Naive B cell (primary cell): ENCODE measurements around the gene LMAN2. TPM values are rescaled to one million over a fixed set of nuclear protein-coding genes. Genes with fewer than 3 reads are reported as not detected.
A peak's percentile ranks its signal among the peaks of the same experiment; 100 is the strongest.

Source experiments
- ATAC-seq, 2 donors: fragments of 150-1000 bp; cut with Tn5 transposase; 2 replicates each; pipeline ENCODE4 v1.10.0; 2021; ENCODE audit warnings: low read depth in 2 of 2, mild to moderate bottlenecking in 2 of 2, moderate library complexity in 2 of 2
- DNase-seq: peaks from one replicate; pipeline ENCODE4 v3.0.0; 2022
- H3K27ac Mint-ChIP-seq, 6 donors: one replicate each; pipeline ENCODE4 v1.8.0; 2020 to 2022; ENCODE audit warnings: mild to moderate bottlenecking in 6 of 6, mixed read lengths in 6 of 6, moderate library complexity in 5 of 6, inconsistent platforms in 2 of 6
- H3K27me3 Mint-ChIP-seq, 3 donors: one replicate each; pipeline ENCODE4 v1.8.0; 2021 to 2022; ENCODE audit warnings: mixed read lengths in 3 of 3, mild to moderate bottlenecking in 1 of 3
- H3K36me3 Mint-ChIP-seq, 2 donors: one replicate each; pipeline ENCODE4 v1.8.0; 2020 to 2022; ENCODE audit warnings: mixed read lengths in 2 of 2, inconsistent platforms in 1 of 2, mild to moderate bottlenecking in 1 of 2
- H3K4me1 Mint-ChIP-seq, 3 donors: one replicate each; pipeline ENCODE4 v1.8.0; 2020 to 2022; ENCODE audit warnings: mixed read lengths in 3 of 3, inconsistent platforms in 1 of 3, mild to moderate bottlenecking in 1 of 3, moderate library complexity in 1 of 3
- H3K4me3 Mint-ChIP-seq, 8 donors: one replicate each; pipeline ENCODE4 v1.8.0; 2020 to 2022; ENCODE audit warnings: mild to moderate bottlenecking in 8 of 8, mixed read lengths in 8 of 8, moderate library complexity in 8 of 8, inconsistent platforms in 2 of 8
- H3K9me3 Mint-ChIP-seq, 7 donors: one replicate each; pipeline ENCODE4 v1.8.0; 2020 to 2022; ENCODE audit warnings: mixed read lengths in 7 of 7, mild to moderate bottlenecking in 5 of 7, inconsistent platforms in 2 of 7, moderate library complexity in 1 of 7
- polyA plus RNA-seq, 6 donors: library from polyadenylated mRNA; unstranded; fragments of 300-500 nt; fragmentation: Illumina TruSeq; gene quantifications; one replicate each; pipeline ENCODE4 v1.2.3, GENCODE V29; 2021; ENCODE audit warnings: low read depth in 6 of 6

LMAN2 gene
- polyA plus RNA-seq, 6 donors from 2014 or later = 182 to 243 (median 191) TPM

GRCh38 chr5:177332031-177332895, 19.2 kb downstream of the LMAN2 start:
- no peaks in the 10 kb centered on the region for H3K27me3 Mint-ChIP-seq
- H3K4me3 Mint-ChIP-seq = peak overlapping the region in 7 of 8 donors; percentile 54 to 85 (median 70)

GRCh38 chr5:177330991-177331842, 20.3 kb downstream of the LMAN2 start:
- H3K9me3 Mint-ChIP-seq = no peaks in the 10 kb centered on the region
- H3K4me3 Mint-ChIP-seq = peak overlapping the region in 7 of 8 donors; percentile 47 to 86 (median 70)
- H3K27me3 Mint-ChIP-seq = no peaks in the 10 kb centered on the region
- DNase-seq (peak; percentile 47), ATAC-seq (peak; percentile 70 to 71)
- peaks cover 31 to 43% (median 38%) of the 10 kb centered on the region in 3 donors for H3K4me1 Mint-ChIP-seq
- peak overlapping the region; percentile 76 to 96 (median 89) for H3K27ac Mint-ChIP-seq
- H3K36me3 Mint-ChIP-seq = peaks cover 0 to 12% of the 10 kb centered on the region in 2 donors

More at GRCh38 chr5:177332031-177332895, 19.2 kb downstream of the LMAN2 start:
- ATAC-seq (peak; percentile 49 to 58), DNase-seq (peak; percentile 25)
- Mint-ChIP-seq H3K27ac (peak overlapping the region; percentile 64 to 96 (median 90)), H3K9me3 (no peaks in the 10 kb centered on the region), H3K36me3 (peaks cover 0 to 17% of the 10 kb centered on the region in 2 donors), H3K4me1 (peaks cover 33 to 46% (median 38%) of the 10 kb centered on the region in 3 donors)

- Mint-ChIP-seq H3K9me3 (no peaks in the 10 kb centered on the region), H3K27me3 (no peaks in the 10 kb centered on the region)
Measured at GRCh38 chr5:177329883-177330282, 21.6 kb downstream of the LMAN2 start.

GRCh38 chr5:177328545-177329231, 22.8 kb downstream of the LMAN2 start:
- Mint-ChIP-seq H3K4me1 (peaks cover 29 to 38% (median 36%) of the 10 kb centered on the region in 3 donors), H3K27me3 (no peaks in the 10 kb centered on the region), H3K9me3 (no peaks in the 10 kb centered on the region), H3K27ac (peak overlapping the region in 1 of 6 donors; percentile 47), H3K4me3 (no peak overlapping the region), H3K36me3 (no peaks in the 10 kb centered on the region)
- DNase-seq = no peak
- ATAC-seq = no peak

More at GRCh38 chr5:177329883-177330282, 21.6 kb downstream of the LMAN2 start:
- H3K27ac Mint-ChIP-seq = peak overlapping the region in 1 of 6 donors; percentile 96
- peak overlapping the region in 1 of 8 donors; percentile 56 for H3K4me3 Mint-ChIP-seq
- DNase-seq (no peak), ATAC-seq (no peak)
- peaks cover 29 to 41% (median 38%) of the 10 kb centered on the region in 3 donors for H3K4me1 Mint-ChIP-seq
- H3K36me3 Mint-ChIP-seq = peaks cover 0 to 5% of the 10 kb centered on the region in 2 donors

GRCh38 chr5:177327539-177328522, 23.6 kb downstream of the LMAN2 start:
- peaks cover 28 to 35% (median 31%) of the 10 kb centered on the region in 3 donors for H3K4me1 Mint-ChIP-seq
- ATAC-seq (no peak), DNase-seq (no peak)
- H3K4me3 Mint-ChIP-seq = peak overlapping the region in 1 of 8 donors; percentile 74
- no peaks in the 10 kb centered on the region for H3K9me3 Mint-ChIP-seq
- H3K27ac Mint-ChIP-seq = no peak overlapping the region
- no peaks in the 10 kb centered on the region for H3K27me3 Mint-ChIP-seq
- H3K36me3 Mint-ChIP-seq = no peaks in the 10 kb centered on the region

GRCh38 chr5:177325868-177326381, 25.5 kb downstream of the LMAN2 start:
- no peak for ATAC-seq
- Mint-ChIP-seq H3K36me3 (no peaks in the 10 kb centered on the region), H3K9me3 (no peaks in the 10 kb centered on the region), H3K4me1 (peaks cover 22 to 23% (median 22%) of the 10 kb centered on the region in 3 donors), H3K27me3 (no peaks in the 10 kb centered on the region), H3K27ac (peak overlapping the region in 2 of 6 donors; percentile 56 to 66), H3K4me3 (peak overlapping the region in 1 of 8 donors; percentile 51)
- no peak for DNase-seq

GRCh38 chr5:177320879-177321278, 30.6 kb downstream of the LMAN2 start:
- peaks cover 24 to 31% (median 31%) of the 10 kb centered on the region in 3 donors for H3K4me1 Mint-ChIP-seq
- no peak overlapping the region for H3K4me3 Mint-ChIP-seq
- peak; percentile 63 to 65 for ATAC-seq
- H3K27me3 Mint-ChIP-seq = no peaks in the 10 kb centered on the region
- H3K27ac Mint-ChIP-seq = peak overlapping the region in 1 of 6 donors; percentile 47
- H3K36me3 Mint-ChIP-seq = peaks cover 0 to 11% of the 10 kb centered on the region in 2 donors
- peak; percentile 35 for DNase-seq
- H3K9me3 Mint-ChIP-seq = no peaks in the 10 kb centered on the region

GRCh38 chr5:177319913-177320588, 31.4 kb downstream of the LMAN2 start:
- ATAC-seq = no peak

GRCh38 chr5:177317959-177318377, 33.5 kb downstream of the LMAN2 start:
- H3K9me3 Mint-ChIP-seq = no peaks in the 10 kb centered on the region
- H3K27me3 Mint-ChIP-seq = no peaks in the 10 kb centered on the region
- peak; percentile 63 for DNase-seq
- H3K36me3 Mint-ChIP-seq = peaks cover 0 to 11% of the 10 kb centered on the region in 2 donors
- ATAC-seq = peak; percentile 61 to 72
- peak overlapping the region in 1 of 6 donors; percentile 76 for H3K27ac Mint-ChIP-seq
- peak overlapping the region in 1 of 8 donors; percentile 6 for H3K4me3 Mint-ChIP-seq
- H3K4me1 Mint-ChIP-seq = peaks cover 21 to 31% (median 24%) of the 10 kb centered on the region in 3 donors

More at GRCh38 chr5:177319913-177320588, 31.4 kb downstream of the LMAN2 start:
- H3K4me3 Mint-ChIP-seq = peak overlapping the region in 1 of 8 donors; percentile 14
- peaks cover 24 to 31% (median 31%) of the 10 kb centered on the region in 3 donors for H3K4me1 Mint-ChIP-seq
- peak overlapping the region in 1 of 6 donors; percentile 63 for H3K27ac Mint-ChIP-seq
- peaks cover 0 to 11% of the 10 kb centered on the region in 2 donors for H3K36me3 Mint-ChIP-seq
- DNase-seq = no peak
- H3K27me3 Mint-ChIP-seq = no peaks in the 10 kb centered on the region
- no peaks in the 10 kb centered on the region for H3K9me3 Mint-ChIP-seq

GRCh38 chr5:177316005-177316404, 35.5 kb downstream of the LMAN2 start:
- no peak for DNase-seq
- H3K36me3 Mint-ChIP-seq = peaks cover 0 to 11% of the 10 kb centered on the region in 2 donors
- H3K4me3 Mint-ChIP-seq = no peak overlapping the region
- no peaks in the 10 kb centered on the region for H3K9me3 Mint-ChIP-seq
- no peaks in the 10 kb centered on the region for H3K27me3 Mint-ChIP-seq
- ATAC-seq = no peak
- no peak overlapping the region for H3K27ac Mint-ChIP-seq
- H3K4me1 Mint-ChIP-seq = peaks cover 23 to 39% (median 35%) of the 10 kb centered on the region in 3 donors

- no peak overlapping the region for H3K4me3 Mint-ChIP-seq
- H3K27me3 Mint-ChIP-seq = no peaks in the 10 kb centered on the region
- ATAC-seq (no peak), DNase-seq (no peak)
- H3K36me3 Mint-ChIP-seq = peaks cover 0 to 11% of the 10 kb centered on the region in 2 donors
- H3K9me3 Mint-ChIP-seq = no peaks in the 10 kb centered on the region
- peaks cover 25 to 38% (median 34%) of the 10 kb centered on the region in 3 donors for H3K4me1 Mint-ChIP-seq
- no peak overlapping the region for H3K27ac Mint-ChIP-seq
Measured at GRCh38 chr5:177315411-177315810, 36.1 kb downstream of the LMAN2 start.
